NCI-H345 treated with DMSO at 0.1 percent for 48 hours (cell line): ENCODE data around the gene GADL1.

Source experiments
- DNase-seq: peaks from one replicate; lab custom pipeline; 2025; ENCODE audit not compliant: unreplicated experiment; lab: John Stamatoyannopoulos, UW

The GADL1 gene

DNA sequence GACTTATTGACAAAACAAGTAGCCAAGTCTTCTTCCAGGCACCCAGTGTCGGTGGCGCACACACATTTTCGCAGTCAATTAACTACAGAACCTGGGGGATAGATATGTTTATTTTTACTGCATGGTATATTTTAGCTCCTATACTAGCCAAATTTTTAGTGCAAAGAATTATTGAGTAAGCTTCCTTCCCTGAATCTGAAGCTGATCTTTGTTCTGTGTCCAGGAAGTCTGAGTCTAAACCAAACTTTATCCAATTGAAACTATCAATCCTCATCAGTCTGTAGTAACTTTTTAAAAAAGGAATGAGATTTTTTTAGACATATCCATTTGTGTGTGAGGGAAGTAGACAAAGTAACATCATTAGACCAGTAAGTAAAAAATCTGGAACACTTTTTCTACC, 133.1 kb downstream of the GADL1 start:
- no peak for DNase-seq

DNA sequence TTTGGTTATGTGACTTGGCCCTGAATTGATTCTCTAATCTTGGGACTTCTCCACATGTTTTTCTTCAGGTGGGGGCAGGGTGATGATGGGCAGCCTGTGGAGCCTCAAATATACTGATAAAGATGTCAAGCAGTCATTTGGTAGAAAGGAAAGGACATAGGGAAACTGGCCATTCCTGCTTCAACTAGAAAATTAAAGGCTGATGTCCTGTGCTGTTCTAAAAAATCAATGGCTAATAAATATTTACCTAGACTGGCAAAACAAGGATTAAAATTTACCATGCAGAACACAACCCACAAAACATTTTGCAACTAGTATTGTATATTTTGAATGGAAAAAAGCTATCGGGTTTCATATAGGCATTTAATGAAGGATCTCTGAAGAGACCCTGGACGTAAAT, 133.7 kb downstream of the GADL1 start:
- DNase-seq, result no peak

DNA sequence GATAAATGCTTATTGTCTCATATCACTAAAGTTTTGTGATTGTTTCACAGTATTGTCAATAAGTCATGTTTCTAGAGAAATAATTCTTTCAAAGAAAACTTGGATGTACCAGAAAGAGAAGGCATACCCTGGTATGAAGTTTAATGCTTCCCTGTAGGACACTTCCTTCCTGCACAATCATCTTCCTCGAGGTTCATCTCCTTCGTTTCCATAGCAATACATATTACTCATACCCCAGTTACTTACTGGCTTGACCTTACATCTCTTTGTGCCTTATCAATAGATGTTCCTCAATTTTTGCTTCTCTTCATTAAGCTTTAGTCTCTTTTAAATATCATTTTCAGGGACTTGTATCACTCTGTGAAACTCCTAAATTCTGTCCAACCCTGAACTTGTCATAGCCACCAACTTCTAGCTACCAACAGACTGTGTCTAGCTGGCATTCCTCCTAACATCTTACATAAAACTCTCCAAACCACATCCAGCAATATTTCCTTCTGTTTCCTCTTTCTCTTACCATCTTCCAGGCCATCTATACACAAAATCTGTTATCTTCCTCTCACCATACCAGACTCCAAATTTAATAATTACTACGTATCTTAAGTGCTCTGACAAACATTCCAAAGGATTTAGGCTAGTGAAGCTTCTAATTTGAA, 134.3 kb downstream of the GADL1 start:
- no peak for DNase-seq

DNA sequence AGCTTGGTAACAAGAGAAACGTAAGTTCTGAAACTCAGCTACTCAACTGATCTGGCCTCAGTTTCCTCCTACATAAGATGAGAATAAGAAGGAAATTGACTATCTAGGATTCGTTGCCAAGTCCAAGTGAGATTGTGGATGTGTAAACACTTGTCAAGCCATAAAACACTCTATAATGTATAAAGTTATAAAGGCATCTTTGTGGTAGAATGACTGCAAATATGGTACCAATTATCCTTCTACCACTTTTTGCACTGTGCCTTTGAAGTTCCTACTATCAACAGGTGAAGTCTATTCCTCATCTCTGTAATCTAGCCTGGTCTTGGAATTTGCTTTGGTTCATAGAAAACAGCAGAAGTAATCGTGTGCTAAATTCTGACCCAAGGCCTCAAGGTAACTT, 138.2 kb downstream of the GADL1 start:
- DNase-seq, result no peak

DNA sequence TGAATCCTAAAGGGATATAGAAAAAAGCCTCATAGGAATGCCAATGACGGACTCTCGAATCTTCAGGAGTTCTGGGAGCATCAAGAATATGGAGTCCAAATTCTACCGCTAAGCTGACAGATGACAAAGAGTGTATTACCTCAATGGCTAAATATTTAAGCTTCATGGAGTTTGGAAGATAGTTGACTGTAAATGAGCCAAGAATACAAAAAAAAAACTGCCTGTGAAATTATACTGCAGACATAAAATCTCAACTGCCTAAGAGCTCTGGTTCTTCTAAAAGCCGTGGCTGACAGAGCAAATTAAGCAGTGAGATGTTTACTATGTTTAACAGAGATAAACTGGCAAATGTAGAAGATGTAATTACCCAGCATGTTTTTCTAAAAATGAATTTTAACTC, 140.0 kb downstream of the GADL1 start:
- no peak for DNase-seq

DNA sequence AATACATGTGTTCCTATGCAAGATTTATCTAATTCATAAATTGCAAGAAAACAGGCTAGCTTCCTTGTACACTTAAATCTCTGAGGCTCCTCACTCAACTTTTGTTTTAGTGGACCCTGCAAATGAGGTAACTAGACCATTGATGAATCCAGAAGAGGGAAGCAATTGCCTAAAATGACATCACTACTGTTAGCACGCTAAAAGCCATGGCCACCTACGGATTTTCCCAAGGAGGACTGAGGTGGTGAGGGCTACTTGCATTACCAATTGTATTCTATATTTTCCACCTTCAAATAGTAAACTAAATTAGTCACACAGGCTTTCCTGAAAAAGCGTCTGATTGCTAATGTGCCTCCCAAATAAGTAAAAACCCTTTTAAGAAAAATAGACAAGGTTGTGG, 140.7 kb downstream of the GADL1 start:
- no peak for DNase-seq

DNA sequence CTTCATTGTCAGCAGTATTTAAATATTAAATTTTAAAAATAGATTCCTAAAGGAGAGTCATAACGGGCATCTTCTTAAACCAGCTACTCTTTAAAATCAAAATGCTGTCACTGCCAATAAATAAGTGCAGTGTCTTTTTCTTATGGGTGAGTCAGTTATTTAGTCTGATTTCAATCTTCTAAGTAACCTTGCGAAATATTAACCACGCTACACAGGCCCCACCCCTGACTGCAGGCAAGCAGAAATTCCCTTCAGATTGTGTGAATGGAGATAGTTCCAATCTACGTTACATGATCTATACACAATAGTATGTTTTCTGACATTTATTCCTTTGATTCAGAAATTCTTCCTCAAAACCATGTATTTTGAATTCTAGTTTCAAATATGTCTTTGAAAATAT, 141.5 kb downstream of the GADL1 start:
- DNase-seq, result no peak

DNA sequence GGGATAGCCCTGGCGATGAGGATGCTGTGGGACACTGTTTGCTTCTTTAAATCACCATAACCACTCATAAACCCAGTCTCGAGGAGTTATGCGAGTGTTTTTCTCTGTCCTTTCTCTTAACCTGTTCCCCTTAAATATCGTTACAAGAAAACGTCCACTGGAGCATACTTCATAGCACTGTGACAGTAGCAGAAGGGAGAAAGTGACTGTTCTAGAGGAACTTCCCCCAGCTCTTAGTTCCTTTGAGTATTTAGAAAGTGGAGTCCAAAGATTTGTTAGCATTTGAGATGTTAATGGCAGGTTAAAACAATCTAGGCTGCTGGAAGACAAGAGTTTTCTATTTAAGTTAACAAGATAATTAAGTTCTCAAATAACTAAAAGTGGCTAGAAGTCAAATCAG, 142.0 kb downstream of the GADL1 start:
- DNase-seq, result no peak

DNA sequence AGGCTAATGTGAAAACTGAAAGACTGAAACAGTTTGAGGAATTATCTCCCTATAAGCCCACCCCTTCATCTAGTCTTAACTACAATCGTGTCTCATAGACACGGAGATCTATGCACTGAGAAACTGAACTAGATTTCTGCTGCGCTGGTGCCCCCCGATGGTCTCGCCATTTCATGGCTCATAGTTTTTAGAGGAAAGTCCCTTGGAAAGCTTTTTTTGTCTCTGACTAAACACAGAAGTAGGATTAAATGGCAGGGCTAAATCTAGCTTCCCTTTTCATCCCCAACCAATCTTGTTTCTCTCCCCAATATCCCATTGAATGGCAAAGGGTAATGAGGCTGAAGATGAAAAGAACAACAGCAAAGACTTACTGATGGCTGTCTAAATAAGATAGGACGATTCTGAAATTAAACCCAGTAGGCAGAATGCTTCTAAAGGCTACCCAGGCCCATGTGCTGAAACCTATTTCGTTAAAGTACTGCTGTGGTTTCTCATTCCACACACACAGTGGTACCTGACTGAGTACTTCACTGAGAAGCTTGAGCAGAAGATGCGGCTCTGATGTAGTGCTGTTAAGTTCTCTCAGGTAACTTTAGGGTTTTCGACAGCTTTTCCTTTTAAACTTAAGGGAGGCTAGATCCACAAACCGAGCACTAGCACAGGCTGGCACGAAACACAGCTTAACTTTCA, 142.7 kb downstream of the GADL1 start:
- DNase-seq, result no peak

DNA sequence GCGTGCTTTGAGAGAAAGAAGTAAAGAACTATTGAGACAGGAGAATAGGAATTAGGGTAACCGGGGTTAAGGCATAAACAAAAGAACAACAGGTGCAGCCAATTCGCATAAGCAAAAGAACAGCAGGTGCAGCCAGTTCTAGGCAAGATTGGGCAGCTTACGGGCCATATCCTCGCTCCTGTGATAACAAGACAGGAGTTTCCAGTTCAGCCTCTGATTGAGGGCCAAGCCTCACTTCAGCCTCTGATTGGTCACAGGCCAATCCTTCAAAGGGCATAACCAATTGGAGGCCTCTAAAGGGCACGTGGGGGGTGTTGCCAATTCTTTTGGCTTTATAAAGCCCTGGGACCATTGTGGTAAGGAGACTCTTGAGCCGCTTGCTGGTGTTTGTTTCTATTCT, 143.5 kb downstream of the GADL1 start:
- no peak for DNase-seq

DNA sequence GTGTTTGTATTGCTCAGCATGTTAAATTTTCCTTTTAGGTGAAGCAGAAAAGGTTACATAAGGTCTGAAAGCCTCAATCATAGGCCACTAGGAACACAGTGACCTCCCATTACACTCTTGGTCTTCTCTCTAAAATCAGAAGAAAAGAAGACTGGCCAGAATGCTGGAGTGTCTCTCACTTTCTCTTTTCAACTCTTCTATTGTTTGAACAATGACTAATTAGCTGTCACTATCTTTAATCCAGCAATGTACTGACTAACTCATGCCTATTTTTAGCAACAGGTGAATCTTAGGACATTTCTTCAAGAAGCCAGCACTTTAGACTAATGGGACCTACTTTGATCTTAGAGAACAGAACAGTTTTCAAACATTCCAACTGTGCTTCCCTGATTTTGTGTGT, 145.2 kb downstream of the GADL1 start:
- DNase-seq, result no peak

DNA sequence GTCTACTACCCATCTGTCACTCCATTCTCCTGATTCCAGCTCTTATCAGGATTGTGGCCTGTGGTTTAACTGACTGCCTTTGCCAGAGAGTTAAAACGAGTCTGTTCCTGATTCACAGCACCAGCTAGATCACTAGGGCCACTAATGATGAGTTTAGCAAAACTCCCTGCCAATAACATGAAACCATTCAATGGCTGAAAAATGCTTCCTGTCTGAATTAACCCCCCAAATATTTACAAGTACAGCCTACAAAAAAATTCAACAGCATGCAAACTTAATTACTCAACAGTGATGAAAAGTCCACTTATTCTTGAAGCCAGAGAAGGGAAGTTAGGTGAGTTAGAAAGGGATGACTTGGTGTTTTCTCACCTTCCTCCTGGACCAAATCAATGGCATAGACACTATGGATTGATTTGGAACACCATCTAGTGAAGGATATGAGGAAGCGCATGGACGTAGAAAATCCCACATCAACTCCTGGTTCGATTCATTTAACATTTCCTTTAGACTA, 146.6 kb downstream of the GADL1 start:
- DNase-seq, result no peak

DNA sequence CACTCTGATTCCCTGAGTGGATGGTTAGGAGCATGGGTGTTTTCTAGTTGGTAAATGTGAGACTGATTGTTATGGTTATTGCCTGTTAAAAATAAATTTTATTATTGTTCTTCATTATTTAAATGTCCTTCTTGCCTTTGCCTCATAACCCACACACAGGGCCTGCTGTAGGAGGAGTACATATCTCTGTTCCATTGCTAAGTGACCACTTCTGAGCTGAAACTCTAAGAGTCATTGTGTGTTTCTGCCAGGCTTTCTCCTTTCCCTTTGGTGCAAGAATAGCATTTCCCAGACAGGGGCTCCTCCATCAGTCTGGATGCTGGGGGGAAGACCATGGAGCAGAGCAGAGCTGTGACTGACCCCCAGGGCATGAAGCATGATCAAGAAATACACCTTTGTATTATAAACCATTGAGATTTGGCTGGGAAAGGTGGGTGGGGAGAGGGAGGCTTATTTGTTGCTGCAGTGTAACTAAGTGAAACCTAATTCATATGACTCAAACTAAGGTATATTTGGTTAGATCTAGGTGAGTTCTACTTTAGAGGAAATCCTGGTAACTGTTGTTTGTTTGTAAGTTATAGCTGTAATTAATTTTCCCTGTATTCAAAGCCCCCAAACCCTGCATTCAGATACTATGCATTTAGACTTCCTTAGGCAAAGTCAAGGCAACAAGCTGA, 150.7 kb downstream of the GADL1 start:
- no peak for DNase-seq

DNA sequence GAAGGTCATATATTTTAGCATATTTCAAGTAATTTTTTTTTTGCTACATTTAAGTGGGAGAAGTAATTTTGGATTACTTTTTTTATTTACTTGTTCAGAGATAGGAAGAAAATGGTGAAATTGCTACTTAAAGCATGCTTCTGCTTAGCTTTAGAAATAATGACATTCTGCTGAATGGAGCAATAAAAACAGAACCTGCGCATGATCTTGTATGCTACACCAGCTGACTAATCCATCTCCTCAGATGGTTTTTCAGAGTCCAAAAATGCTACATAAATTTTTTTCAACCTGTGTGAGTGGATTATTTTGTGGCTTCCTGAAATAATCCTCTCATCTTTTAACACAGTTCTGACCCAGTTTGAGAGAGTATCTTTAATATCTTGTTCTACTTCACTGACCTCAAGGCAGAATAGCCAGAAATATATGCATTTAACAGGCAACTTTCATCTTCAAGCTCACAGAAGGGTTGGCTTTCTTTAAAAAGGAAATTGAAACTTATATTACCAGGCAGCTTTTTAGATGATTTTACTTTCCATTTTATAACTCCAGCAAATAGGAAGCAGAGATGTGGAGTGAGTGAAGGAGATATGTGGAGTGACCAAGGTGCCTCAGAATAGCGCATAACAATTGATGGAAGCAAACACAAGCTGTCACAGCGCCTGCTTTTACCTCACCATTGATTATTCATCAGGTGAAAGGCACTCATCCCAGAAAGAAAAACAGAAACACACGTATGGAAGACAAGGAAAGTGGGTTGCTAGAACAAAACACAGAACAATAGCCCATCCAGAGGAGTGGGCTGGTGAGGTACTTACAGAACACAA, 151.5 kb downstream of the GADL1 start:
- no peak for DNase-seq

DNA sequence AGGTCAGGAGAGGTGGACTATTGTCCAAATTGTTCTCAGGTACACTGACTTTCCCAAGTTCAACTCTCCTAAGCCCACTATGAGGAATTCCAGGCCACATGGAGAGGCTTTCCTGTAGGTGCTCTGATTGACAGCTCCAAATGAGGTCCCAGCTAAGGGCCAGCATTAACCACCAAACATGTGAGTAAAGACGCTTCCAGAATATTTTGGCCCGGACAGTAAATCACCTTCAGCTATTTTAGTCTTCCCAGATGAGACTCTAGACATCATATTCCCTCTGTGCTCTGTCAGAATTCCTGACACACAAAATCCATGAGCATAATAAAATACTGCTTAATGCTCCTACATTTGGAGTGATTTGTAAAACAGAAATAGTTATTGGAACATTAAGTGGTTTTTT, 152.6 kb downstream of the GADL1 start:
- DNase-seq, result no peak

DNA sequence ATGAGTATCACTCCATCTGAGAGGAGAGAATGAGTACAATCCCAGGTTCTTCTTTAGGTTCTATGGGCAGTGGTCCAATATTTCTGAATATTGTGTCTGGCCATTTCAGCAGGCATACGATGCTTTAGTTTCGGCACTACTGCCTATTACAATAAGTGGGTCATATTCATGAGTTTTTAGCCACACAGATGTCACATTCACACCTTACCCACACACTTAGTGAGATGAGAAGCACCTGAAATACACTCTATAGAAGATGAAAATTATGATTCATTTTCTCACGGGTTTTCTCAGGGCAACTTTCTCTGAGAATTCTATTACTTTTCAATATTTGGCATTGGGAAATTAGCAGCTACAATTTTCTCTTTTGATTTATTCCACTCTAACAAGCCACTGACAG, 155.9 kb downstream of the GADL1 start:
- DNase-seq, result no peak

DNA sequence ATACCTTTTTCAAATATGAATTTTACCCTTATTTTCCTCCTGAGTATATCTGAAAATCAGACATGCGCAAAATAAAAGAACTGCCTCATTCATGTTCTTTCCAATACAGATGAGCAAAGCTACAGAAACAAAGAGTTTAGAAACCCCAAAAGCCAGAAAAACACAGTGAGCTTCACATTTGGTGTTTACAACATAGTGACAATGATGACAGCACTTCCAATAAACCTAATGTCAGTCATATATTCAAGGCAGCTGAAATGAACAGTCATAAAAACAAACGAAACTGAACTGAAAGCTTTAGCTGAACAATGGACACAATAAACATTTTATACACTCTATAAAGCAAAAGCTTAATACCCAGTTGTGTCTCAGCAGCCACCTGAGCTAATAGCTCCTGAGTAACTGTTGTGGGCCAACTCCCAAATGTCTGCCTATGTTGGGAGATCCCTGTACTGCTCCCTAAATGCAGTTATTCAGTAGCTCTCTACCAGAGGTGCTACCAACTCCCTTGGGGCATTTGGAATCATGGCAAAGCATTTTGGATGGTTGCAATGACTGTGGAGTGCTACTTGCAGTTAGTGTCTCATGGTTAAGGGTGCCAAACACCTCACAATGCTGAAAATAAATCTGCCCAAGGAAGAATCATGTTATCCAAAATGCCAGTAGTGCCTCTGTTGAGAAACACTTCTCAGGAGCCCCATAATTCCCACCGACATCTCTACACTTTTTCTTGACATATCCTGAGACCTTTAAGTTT, 156.5 kb downstream of the GADL1 start:
- no peak for DNase-seq

DNA sequence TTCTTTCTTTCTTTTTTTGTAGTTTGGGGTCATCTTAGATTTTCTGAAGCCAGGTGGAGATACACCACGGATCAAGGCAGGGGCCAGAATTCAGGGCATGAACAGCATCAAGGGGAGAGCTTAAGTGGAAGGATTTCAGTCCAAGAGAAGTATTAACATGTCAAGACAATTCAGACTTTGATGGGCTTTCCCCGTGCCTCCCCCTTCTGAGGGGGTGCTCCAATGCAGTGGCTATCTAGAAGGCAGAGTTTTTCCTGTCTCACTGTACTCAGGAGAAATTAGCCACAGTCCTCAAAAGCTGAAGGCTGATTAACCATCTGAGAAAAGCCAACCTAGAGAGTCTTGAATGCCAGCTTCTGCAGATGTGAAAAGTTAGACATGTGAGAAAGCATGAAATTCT, 160.8 kb downstream of the GADL1 start:
- DNase-seq, result no peak

DNA sequence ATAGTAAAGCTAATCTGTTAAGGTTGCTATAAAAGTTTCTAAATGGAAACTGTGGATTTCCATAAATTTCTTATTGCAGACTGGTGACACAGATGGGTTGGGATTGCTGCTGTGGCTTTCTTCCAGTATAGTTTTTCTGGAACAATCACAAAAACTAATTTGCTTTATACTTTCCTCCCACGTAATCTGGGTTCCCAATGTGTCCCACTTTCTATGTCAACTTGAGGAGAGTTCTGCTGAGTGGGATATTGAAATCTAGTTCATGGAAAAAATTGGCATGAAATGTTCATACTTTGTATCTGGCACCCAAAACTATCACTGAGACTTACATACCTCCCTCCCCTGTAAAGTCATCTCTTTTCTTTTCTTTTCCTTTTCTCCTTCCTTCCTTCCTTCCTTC, 161.3 kb downstream of the GADL1 start:
- DNase-seq, result no peak

DNA sequence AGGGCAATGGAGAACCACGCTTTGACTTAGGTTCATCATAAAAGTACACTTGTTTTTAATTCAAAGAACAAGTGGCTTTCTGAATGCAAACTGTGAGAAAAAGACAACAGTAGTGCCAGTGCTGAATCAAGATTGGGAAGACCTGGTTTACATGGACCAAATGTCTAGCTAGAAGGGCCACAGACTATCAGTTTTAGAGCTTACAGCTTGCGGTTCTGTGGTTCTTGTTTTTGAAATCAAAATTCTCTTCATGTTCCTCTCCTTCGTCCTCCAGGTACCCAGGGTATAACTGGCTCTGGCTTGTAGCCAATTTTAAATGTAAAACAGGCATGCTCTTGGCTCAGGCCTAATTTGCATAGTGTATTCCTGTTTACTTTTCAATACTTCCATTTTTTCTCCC, 163.5 kb downstream of the GADL1 start:
- DNase-seq, result no peak

DNA sequence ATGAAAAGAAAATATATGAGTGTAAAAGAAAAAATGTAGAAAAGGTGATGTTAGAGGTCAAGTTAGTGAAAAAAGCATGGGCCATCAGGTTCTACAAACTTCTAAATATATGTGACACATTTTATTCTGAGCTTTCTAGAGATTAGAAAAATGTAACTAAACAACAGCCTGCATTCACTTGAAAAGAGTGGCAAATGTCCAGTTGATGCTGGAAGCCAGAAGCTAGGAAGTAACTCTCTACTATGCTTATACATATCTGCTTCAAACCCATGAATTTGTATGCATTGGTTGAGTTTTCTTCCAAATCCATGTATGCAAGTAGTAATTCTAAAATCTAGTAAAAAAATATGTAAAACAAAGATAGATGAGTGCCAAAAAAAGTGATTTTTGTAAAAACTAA, 164.5 kb downstream of the GADL1 start:
- DNase-seq, result no peak
